ENCODE data around the gene MYOG. TPM values are rescaled to one million over a fixed set of nuclear protein-coding genes. Genes with fewer than 3 reads are reported as not detected.

Gene MYOG
- total RNA-seq, 4 donors from 2014 or later, result 21.4 to 146 (median 73.1) TPM

GRCh38 chr1:203044546-203045250, 41.1 kb downstream of the MYOG start:
- peaks cover 6 to 16% of the 10 kb centered on the region in 2 donors for H3K4me1 ChIP-seq
- no peak for TF ChIP-seq CTCF (IDR thresholded peaks at IDR 0.05 in 4 of 5, conservative IDR thresholded peaks at IDR 0.05 in 1 of 5)
- no peak for TF ChIP-seq POLR2A (IDR thresholded peaks at IDR 0.05)
- in situ Hi-C loops (cut with MboI; ENCODE audit: low sequenced_read_pairs in 4 of 4), result no loop called here
- peaks cover 0 to 32% of the 10 kb centered on the region in 2 donors for H3K36me3 ChIP-seq
- H3K27me3 ChIP-seq, result no peaks in the 10 kb centered on the region
- H3K4me3 ChIP-seq, result no peak overlapping the region
- no peak for ATAC-seq
- peak in 1 of 2 donors; percentile 5 for DNase-seq
- intact Hi-C loops (cut with DNase I; ENCODE audit: low total_unique reads), result no loop called here
- no peaks in the 10 kb centered on the region for H3K9me3 ChIP-seq
- no peak overlapping the region for H3K27ac ChIP-seq

- ATAC-seq (no peak), DNase-seq (peak in 1 of 2 donors; percentile 12)
- Histone ChIP-seq H3K4me3 (no peak overlapping the region), H3K9me3 (no peaks in the 10 kb centered on the region), H3K36me3 (peaks cover 0 to 29% of the 10 kb centered on the region in 2 donors), H3K27me3 (no peaks in the 10 kb centered on the region), H3K27ac (no peak overlapping the region), H3K4me1 (peaks cover 11 to 20% of the 10 kb centered on the region in 2 donors)
- TF ChIP-seq CTCF (IDR thresholded peaks at IDR 0.05 in 4 of 5, conservative IDR thresholded peaks at IDR 0.05 in 1 of 5), result no peak
- TF ChIP-seq POLR2A (IDR thresholded peaks at IDR 0.05), result no peak
- intact Hi-C loops (cut with DNase I; ENCODE audit: low total_unique reads) (no loop called here), in situ Hi-C loops (cut with MboI; ENCODE audit: low sequenced_read_pairs in 4 of 4) (no loop called here)
Measured at GRCh38 chr1:203043830-203044545, 41.8 kb downstream of the MYOG start.

DNA sequence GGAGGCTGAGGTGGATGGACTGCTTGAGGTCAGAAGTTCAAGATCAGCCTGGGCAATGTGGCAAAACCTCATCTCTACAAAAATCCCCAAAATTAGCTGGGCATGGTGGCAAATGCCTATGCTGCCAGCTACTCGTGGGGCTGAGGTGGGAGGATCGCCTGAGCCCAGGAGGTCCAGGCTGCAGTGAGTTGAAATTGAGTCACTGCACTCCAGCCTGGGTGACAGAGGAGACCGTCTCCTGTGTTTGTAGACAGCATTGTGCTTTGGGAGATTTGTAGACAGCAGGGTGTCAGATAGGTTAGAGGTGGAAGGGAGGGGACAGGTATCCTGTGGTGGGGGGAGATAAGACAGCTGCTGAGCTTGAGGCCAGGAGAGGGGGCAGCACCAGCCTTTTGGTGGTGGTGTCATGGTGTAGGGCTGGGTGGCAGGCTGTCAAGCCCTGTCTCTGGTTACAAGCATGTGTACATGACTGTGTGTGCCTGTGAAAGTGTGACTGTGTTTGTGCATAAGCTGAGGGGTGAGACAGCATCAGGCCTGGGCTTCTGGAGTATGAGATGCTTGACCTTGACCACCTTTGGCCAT, 44.4 kb downstream of the MYOG start:
- Histone ChIP-seq H3K4me1 (peaks cover 33 to 41% of the 10 kb centered on the region in 2 donors), H3K9me3 (no peaks in the 10 kb centered on the region), H3K27me3 (no peaks in the 10 kb centered on the region), H3K36me3 (peaks cover 0 to 8% of the 10 kb centered on the region in 2 donors), H3K27ac (peak overlapping the region in 2 of 4 donors; percentile 63 to 96), H3K4me3 (no peak overlapping the region)
- ATAC-seq, result no peak
- intact Hi-C loops (cut with DNase I; ENCODE audit: low total_unique reads), result no loop called here
- in situ Hi-C loops (cut with MboI; ENCODE audit: low sequenced_read_pairs in 4 of 4), result no loop called here
- DNase-seq, result peak in 1 of 2 donors; percentile 58
- TF ChIP-seq POLR2A (IDR thresholded peaks at IDR 0.05) (no peak), CTCF (IDR thresholded peaks at IDR 0.05 in 4 of 5, conservative IDR thresholded peaks at IDR 0.05 in 1 of 5) (no peak)

DNA sequence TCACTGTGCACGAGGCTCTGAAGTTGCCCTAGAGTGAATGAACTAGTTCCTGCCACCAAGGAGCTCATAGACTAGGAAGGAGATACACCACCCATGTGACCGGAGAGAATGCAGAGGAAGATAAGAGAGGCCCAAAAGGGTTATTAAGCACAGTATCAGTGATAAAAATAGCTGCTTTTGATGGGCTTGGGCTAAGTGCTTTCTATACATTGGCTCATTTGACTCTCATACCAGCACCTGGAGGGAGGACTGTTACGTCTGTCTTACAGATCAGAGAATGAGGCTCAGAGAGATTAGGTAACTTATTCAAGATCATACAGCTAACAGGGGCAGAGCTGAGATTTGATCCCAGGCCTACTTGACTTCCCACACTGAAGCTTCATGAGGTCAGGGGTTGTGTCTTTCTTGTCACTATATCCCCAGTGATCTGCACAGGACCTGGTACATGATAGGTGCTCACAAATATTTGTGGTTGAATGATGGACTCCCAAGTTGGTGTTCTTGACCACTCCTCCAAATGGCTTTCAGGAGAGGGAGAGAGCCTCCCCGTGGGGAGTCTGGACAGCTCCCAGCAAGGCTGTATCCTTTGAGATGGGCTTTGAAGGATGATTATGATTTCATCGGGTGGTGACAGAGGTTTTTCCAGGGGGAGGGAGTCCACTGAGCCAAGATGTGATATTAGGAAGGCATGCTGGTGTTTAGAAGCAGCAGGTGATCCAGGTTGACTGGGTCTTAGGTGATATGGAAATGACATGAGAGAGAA, 45.1 kb downstream of the MYOG start:
- intact Hi-C loops (cut with DNase I; ENCODE audit: low total_unique reads) (no loop called here), in situ Hi-C loops (cut with MboI; ENCODE audit: low sequenced_read_pairs in 4 of 4) (no loop called here)
- Histone ChIP-seq H3K36me3 (peaks cover 0 to 4% of the 10 kb centered on the region in 2 donors), H3K4me3 (no peak overlapping the region), H3K4me1 (peaks cover 41 to 49% of the 10 kb centered on the region in 2 donors), H3K27ac (peak overlapping the region in 3 of 4 donors; percentile 63 to 96 (median 95)), H3K27me3 (no peaks in the 10 kb centered on the region), H3K9me3 (no peaks in the 10 kb centered on the region)
- ATAC-seq, result no peak
- TF ChIP-seq CTCF (IDR thresholded peaks at IDR 0.05 in 4 of 5, conservative IDR thresholded peaks at IDR 0.05 in 1 of 5) (no peak), POLR2A (IDR thresholded peaks at IDR 0.05) (no peak)
- DNase-seq, result peak in 1 of 2 donors; percentile 3
